Astrocyte (in vitro differentiated cells and primary cell): Measurements from ENCODE around the gene SAYSD1. TPM values are rescaled to one million over a fixed set of nuclear protein-coding genes. Genes with fewer than 3 reads are reported as not detected.

ENCODE experiments used
- DNase-seq: peaks from one replicate; pipeline ENCODE4 v3.0.0-alpha.2; 2010; ENCODE audit warnings: low read depth
- FAIRE-seq: peaks from 2 replicates; lab custom pipeline; 2011; peaks lifted over from hg19 to GRCh38; lab: Jason Lieb, UNC
- H2AFZ ChIP-seq: 2 replicates; pipeline ENCODE4 v1.6.0; 2012; ENCODE audit warnings: low read depth, low read length, inconsistent platforms
- H3K27ac ChIP-seq: 2 replicates; pipeline ENCODE4 v1.5.1; 2011; ENCODE audit warnings: low read depth, low read length, inconsistent platforms
- H3K27me3 ChIP-seq: 2 replicates; pipeline ENCODE4 v1.6.0; 2011; ENCODE audit warnings: low read length, inconsistent platforms; ENCODE audit not compliant: insufficient read depth
- H3K36me3 ChIP-seq: 2 replicates; pipeline ENCODE4 v1.5.1; 2011; ENCODE audit warnings: low read length, inconsistent platforms; ENCODE audit not compliant: insufficient read depth
- H3K4me1 ChIP-seq: 2 replicates; pipeline ENCODE4 v1.5.1; 2011; ENCODE audit warnings: low read length, inconsistent platforms; ENCODE audit not compliant: insufficient read depth
- H3K4me2 ChIP-seq: 2 replicates; pipeline ENCODE4 v1.6.0; 2012; ENCODE audit warnings: low read length, inconsistent platforms
- H3K4me3 ChIP-seq: 2 replicates; pipeline ENCODE4 v1.5.1; 2011; ENCODE audit warnings: low read depth, mild to moderate bottlenecking, low read length, inconsistent platforms; ENCODE audit not compliant: insufficient read depth
- H3K79me2 ChIP-seq: 2 replicates; pipeline ENCODE4 v1.6.0; 2012; ENCODE audit warnings: mild to moderate bottlenecking, low read length, inconsistent platforms; ENCODE audit not compliant: insufficient read depth
- H3K9ac ChIP-seq: 2 replicates; pipeline ENCODE4 v1.6.0; 2012; ENCODE audit warnings: mild to moderate bottlenecking, low read length, inconsistent platforms
- H3K9me3 ChIP-seq: 2 replicates; pipeline ENCODE4 v1.5.1; 2012; ENCODE audit warnings: low read depth, mild to moderate bottlenecking, low read length, inconsistent platforms; ENCODE audit not compliant: insufficient read depth
- H4K20me1 ChIP-seq: 2 replicates; pipeline ENCODE4 v1.6.0; 2012; ENCODE audit warnings: low read length, inconsistent platforms; ENCODE audit not compliant: insufficient read depth
- H3K27ac Mint-ChIP-seq: one replicate; pipeline ENCODE4 v1.8.0; 2021; ENCODE audit warnings: mild to moderate bottlenecking, mixed read lengths; ENCODE audit not compliant: unreplicated experiment
- H3K27me3 Mint-ChIP-seq: one replicate; pipeline ENCODE4 v1.8.0; 2021; ENCODE audit warnings: low read depth, mixed read lengths; ENCODE audit not compliant: unreplicated experiment
- H3K36me3 Mint-ChIP-seq: one replicate; pipeline ENCODE4 v1.8.0; 2021; ENCODE audit warnings: low read depth, mixed read lengths; ENCODE audit not compliant: unreplicated experiment
- H3K4me1 Mint-ChIP-seq: one replicate; pipeline ENCODE4 v1.8.0; 2021; ENCODE audit warnings: low read depth, mixed read lengths; ENCODE audit not compliant: unreplicated experiment
- H3K4me3 Mint-ChIP-seq: one replicate; pipeline ENCODE4 v1.8.0; 2021; ENCODE audit warnings: mild to moderate bottlenecking, moderate library complexity, mixed read lengths; ENCODE audit not compliant: unreplicated experiment
- H3K9me3 Mint-ChIP-seq: one replicate; pipeline ENCODE4 v1.8.0; 2021; ENCODE audit warnings: mild to moderate bottlenecking, mixed read lengths; ENCODE audit not compliant: unreplicated experiment
- CTCF ChIP-seq: IDR thresholded peaks from 2 replicates; pipeline ENCODE4 v1.5.1; 2011; ENCODE audit warnings: low read depth, mild to moderate bottlenecking, inconsistent platforms, low read length, moderate library complexity; ENCODE audit not compliant: insufficient read depth
- EZH2 ChIP-seq: IDR thresholded peaks from 2 replicates; pipeline ENCODE4 v1.6.1; 2012; ENCODE audit warnings: mild to moderate bottlenecking, low read length, inconsistent platforms; ENCODE audit not compliant: insufficient read depth
- total RNA-seq: library from RNA; stranded (reverse); gene quantifications from 2 replicates; pipeline ENCODE4 v1.2.1, GENCODE V29; 2021

The SAYSD1 gene
- total RNA-seq, 1 donor from 2014 or later = 9.4 TPM

GRCh38 chr6:39056191-39056590 is 58.8 kb downstream of the SAYSD1 start:
- Mint-ChIP-seq H3K36me3 (no peaks in the 10 kb centered on the region), H3K9me3 (no peaks in the 10 kb centered on the region), H3K4me1 (peaks cover 6% of the 10 kb centered on the region), H3K4me3 (no peak overlapping the region), H3K27ac (no peak overlapping the region), H3K27me3 (peaks cover 62% of the 10 kb centered on the region)
- Histone ChIP-seq H4K20me1 (no peaks in the 10 kb centered on the region), H3K9ac (no peak overlapping the region), H3K9me3 (no peaks in the 10 kb centered on the region), H3K36me3 (no peaks in the 10 kb centered on the region), H3K4me3 (no peak overlapping the region), H3K4me2 (no peak overlapping the region), H2AFZ (no peak overlapping the region), H3K27me3 (no peaks in the 10 kb centered on the region), H3K4me1 (no peaks in the 10 kb centered on the region), H3K27ac (no peak overlapping the region), H3K79me2 (no peaks in the 10 kb centered on the region)
- no peak for DNase-seq
- TF ChIP-seq CTCF = no peak
- TF ChIP-seq EZH2 = no peak
- no peak for FAIRE-seq

- Mint-ChIP-seq H3K4me3 (no peak overlapping the region), H3K4me1 (peaks cover 10% of the 10 kb centered on the region), H3K27ac (no peak overlapping the region), H3K36me3 (no peaks in the 10 kb centered on the region), H3K9me3 (no peaks in the 10 kb centered on the region), H3K27me3 (peaks cover 58% of the 10 kb centered on the region)
- H3K4me1 ChIP-seq = no peaks in the 10 kb centered on the region
- H3K36me3 ChIP-seq = no peaks in the 10 kb centered on the region
- TF ChIP-seq CTCF = no peak
- no peak for TF ChIP-seq EZH2
- no peaks in the 10 kb centered on the region for H3K79me2 ChIP-seq
- no peaks in the 10 kb centered on the region for H3K27me3 ChIP-seq
- H3K9ac ChIP-seq = no peak overlapping the region
- FAIRE-seq = no peak
- H3K4me3 ChIP-seq = no peak overlapping the region
- DNase-seq = no peak
- no peak overlapping the region for H3K4me2 ChIP-seq
- H2AFZ ChIP-seq = no peak overlapping the region
- no peaks in the 10 kb centered on the region for H4K20me1 ChIP-seq
- H3K27ac ChIP-seq = no peak overlapping the region
- H3K9me3 ChIP-seq = no peaks in the 10 kb centered on the region
These were observed 59.3 kb downstream of the SAYSD1 start for GRCh38 chr6:39055661-39056060.

- H3K4me3 Mint-ChIP-seq = no peak overlapping the region
- no peak overlapping the region for H3K4me2 ChIP-seq
- H3K27ac Mint-ChIP-seq = no peak overlapping the region
- H3K4me1 ChIP-seq = no peaks in the 10 kb centered on the region
- TF ChIP-seq CTCF = no peak
- TF ChIP-seq EZH2 = no peak
- H3K27ac ChIP-seq = no peak overlapping the region
- H3K79me2 ChIP-seq = no peaks in the 10 kb centered on the region
- H2AFZ ChIP-seq = no peak overlapping the region
- peaks cover 57% of the 10 kb centered on the region for H3K27me3 Mint-ChIP-seq
- H3K36me3 Mint-ChIP-seq = no peaks in the 10 kb centered on the region
- H3K9me3 Mint-ChIP-seq = no peaks in the 10 kb centered on the region
- no peak overlapping the region for H3K4me3 ChIP-seq
- H4K20me1 ChIP-seq = no peaks in the 10 kb centered on the region
- FAIRE-seq (no peak), DNase-seq (no peak)
- no peaks in the 10 kb centered on the region for H3K27me3 ChIP-seq
- H3K9me3 ChIP-seq = no peaks in the 10 kb centered on the region
- no peaks in the 10 kb centered on the region for H3K36me3 ChIP-seq
- no peak overlapping the region for H3K9ac ChIP-seq
- peaks cover 13% of the 10 kb centered on the region for H3K4me1 Mint-ChIP-seq
These were observed 60.3 kb downstream of the SAYSD1 start for GRCh38 chr6:39054577-39055142.
